Measurements from ENCODE around the gene TNFRSF11A.

DNA sequence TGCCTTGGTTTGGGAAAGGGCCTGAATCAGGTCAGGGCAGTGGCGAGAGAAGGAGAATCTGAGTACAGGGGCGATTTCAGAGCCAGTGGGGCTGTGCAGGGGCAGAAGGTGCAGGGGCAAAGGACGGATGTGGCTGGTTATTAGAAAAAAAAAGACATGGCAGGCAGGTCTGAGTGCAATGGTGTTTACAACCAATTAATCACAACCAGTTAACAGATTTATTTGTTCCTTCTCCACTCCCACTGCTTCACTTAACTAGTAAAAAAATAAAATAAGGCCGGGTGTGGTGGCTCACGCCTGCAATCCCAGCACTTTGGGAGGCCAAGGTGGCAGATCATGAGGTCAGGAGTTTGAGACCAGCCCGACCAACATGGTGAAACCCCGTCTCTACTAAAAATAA, 5.5 kb downstream of the TNFRSF11A start:
- TF ChIP-seq EZH2 (IDR thresholded peaks at IDR 0.05; ENCODE audit: borderline replicate concordance, insufficient read depth, low read length, poor library complexity, severe bottlenecking) (no peak), REST (IDR thresholded peaks at IDR 0.05; ENCODE audit: borderline replicate concordance) (no peak), POLR2AphosphoS5 (IDR thresholded peaks at IDR 0.05) (no peak)

All from neural cell (in vitro differentiated cells).